Activated naive CD4-positive, alpha-beta T cell treated with anti-CD3 and anti-CD28 coated beads, Interleukin-2, amount 50 U/mL, for 72 hours (primary cell): ENCODE results near the gene PPP2R2C. TPM values are rescaled to one million over a fixed set of nuclear protein-coding genes. Genes with fewer than 3 reads are reported as not detected.

Source experiments
- ATAC-seq, 2 donors: fragments of 150-1000 bp; cut with Tn5 transposase; 2 replicates each; pipeline ENCODE4 v1.10.0; 2021; ENCODE audit warnings: mild to moderate bottlenecking in 2 of 2, moderate library complexity in 2 of 2
- DNase-seq, 2 donors: peaks; one replicate each; pipeline ENCODE4 v3.0.0; 2021 to 2022; ENCODE audit warnings: low spot score in 2 of 2
- H3K27ac Mint-ChIP-seq, 2 donors: one replicate each; pipeline ENCODE4 v1.8.0; 2022; ENCODE audit warnings: mild to moderate bottlenecking in 2 of 2, mixed read lengths in 2 of 2
- H3K36me3 Mint-ChIP-seq, 2 donors: one replicate each; pipeline ENCODE4 v1.8.0; 2022; ENCODE audit warnings: mixed read lengths in 2 of 2
- H3K9me3 Mint-ChIP-seq, 2 donors: one replicate each; pipeline ENCODE4 v1.8.0; 2022; ENCODE audit warnings: mixed read lengths in 2 of 2
- total RNA-seq, 2 donors: library from RNA; stranded (reverse); gene quantifications; one replicate each; pipeline ENCODE4 v1.2.3, GENCODE V29; 2022

Gene PPP2R2C
- total RNA-seq, 2 donors from 2014 or later: not detected

GRCh38 chr4:6461301-6462165, 10.9 kb downstream of the PPP2R2C start:
- Mint-ChIP-seq H3K36me3 (peaks cover 5 to 7% of the 10 kb centered on the region in 2 donors), H3K27ac (no peak overlapping the region), H3K9me3 (peaks cover 4 to 13% of the 10 kb centered on the region in 2 donors)
- ATAC-seq: no peak
- DNase-seq: no peak

- H3K36me3 Mint-ChIP-seq: peaks cover 5 to 7% of the 10 kb centered on the region in 2 donors
- DNase-seq (no peak), ATAC-seq (no peak)
- peaks cover 4 to 13% of the 10 kb centered on the region in 2 donors for H3K9me3 Mint-ChIP-seq
- H3K27ac Mint-ChIP-seq: no peak overlapping the region
These were observed 11.5 kb downstream of the PPP2R2C start for GRCh38 chr4:6460876-6461275.

GRCh38 chr4:6458528-6458927, 13.9 kb downstream of the PPP2R2C start:
- no peak overlapping the region for H3K27ac Mint-ChIP-seq
- H3K36me3 Mint-ChIP-seq: peaks cover 5 to 7% of the 10 kb centered on the region in 2 donors
- H3K9me3 Mint-ChIP-seq: peaks cover 4 to 13% of the 10 kb centered on the region in 2 donors
- ATAC-seq: no peak
- no peak for DNase-seq

- peaks cover 5 to 7% of the 10 kb centered on the region in 2 donors for H3K36me3 Mint-ChIP-seq
- no peak overlapping the region for H3K27ac Mint-ChIP-seq
- peaks cover 4 to 13% of the 10 kb centered on the region in 2 donors for H3K9me3 Mint-ChIP-seq
- ATAC-seq (no peak), DNase-seq (no peak)
These were observed 16.0 kb downstream of the PPP2R2C start for GRCh38 chr4:6456450-6456849.

GRCh38 chr4:6454112-6454910, 18.1 kb downstream of the PPP2R2C start:
- ATAC-seq: no peak
- peaks cover 3 to 12% of the 10 kb centered on the region in 2 donors for H3K9me3 Mint-ChIP-seq
- peaks cover 3 to 7% of the 10 kb centered on the region in 2 donors for H3K36me3 Mint-ChIP-seq
- no peak for DNase-seq
- H3K27ac Mint-ChIP-seq: no peak overlapping the region

- ATAC-seq (no peak), DNase-seq (no peak)
- Mint-ChIP-seq H3K9me3 (peaks cover 0 to 8% of the 10 kb centered on the region in 2 donors), H3K36me3 (peaks cover 0 to 6% of the 10 kb centered on the region in 2 donors), H3K27ac (no peak overlapping the region)
These were observed 18.8 kb downstream of the PPP2R2C start for GRCh38 chr4:6453688-6453990.

GRCh38 chr4:6452897-6453687, 19.3 kb downstream of the PPP2R2C start:
- ATAC-seq (no peak), DNase-seq (no peak)
- Mint-ChIP-seq H3K36me3 (peaks cover 0 to under 1% of the 10 kb centered on the region in 2 donors), H3K27ac (no peak overlapping the region), H3K9me3 (peaks cover 0 to 3% of the 10 kb centered on the region in 2 donors)

- DNase-seq (no peak), ATAC-seq (no peak)
- no peaks in the 10 kb centered on the region for H3K36me3 Mint-ChIP-seq
- no peak overlapping the region for H3K27ac Mint-ChIP-seq
- no peaks in the 10 kb centered on the region for H3K9me3 Mint-ChIP-seq
These were observed 20.1 kb downstream of the PPP2R2C start for GRCh38 chr4:6452116-6452896.

GRCh38 chr4:6451309-6451708, 21.1 kb downstream of the PPP2R2C start:
- H3K9me3 Mint-ChIP-seq: no peaks in the 10 kb centered on the region

GRCh38 chr4:6450709-6451108, 21.7 kb downstream of the PPP2R2C start:
- no peak for ATAC-seq
- Mint-ChIP-seq H3K36me3 (no peaks in the 10 kb centered on the region), H3K27ac (no peak overlapping the region), H3K9me3 (no peaks in the 10 kb centered on the region)
- no peak for DNase-seq

More at GRCh38 chr4:6451309-6451708, 21.1 kb downstream of the PPP2R2C start:
- DNase-seq (no peak), ATAC-seq (no peak)
- H3K27ac Mint-ChIP-seq: no peak overlapping the region
- H3K36me3 Mint-ChIP-seq: no peaks in the 10 kb centered on the region

GRCh38 chr4:6449746-6450369, 22.6 kb downstream of the PPP2R2C start:
- Mint-ChIP-seq H3K36me3 (no peaks in the 10 kb centered on the region), H3K9me3 (no peaks in the 10 kb centered on the region), H3K27ac (no peak overlapping the region)
- DNase-seq (no peak), ATAC-seq (no peak)

- Mint-ChIP-seq H3K9me3 (no peaks in the 10 kb centered on the region), H3K27ac (no peak overlapping the region), H3K36me3 (no peaks in the 10 kb centered on the region)
- DNase-seq (no peak), ATAC-seq (no peak)
These were observed 23.1 kb downstream of the PPP2R2C start for GRCh38 chr4:6449335-6449734.

- Mint-ChIP-seq H3K9me3 (no peaks in the 10 kb centered on the region), H3K27ac (no peak overlapping the region), H3K36me3 (no peaks in the 10 kb centered on the region)
- ATAC-seq (no peak), DNase-seq (no peak)
These were observed 23.8 kb downstream of the PPP2R2C start for GRCh38 chr4:6448476-6449170.

- ATAC-seq: no peak
- DNase-seq: no peak
- Mint-ChIP-seq H3K9me3 (no peaks in the 10 kb centered on the region), H3K36me3 (no peaks in the 10 kb centered on the region), H3K27ac (no peak overlapping the region)
These were observed 24.7 kb downstream of the PPP2R2C start for GRCh38 chr4:6447672-6448171.
